SU-DHL-6 (cell line): ENCODE measurements around the gene HIF3A.

Experiments used
- EZH2phosphoT487 ChIP-seq: fragments of 200-600 bp; sonication (generic), shearing (Covaris generic); conservative IDR thresholded peaks from 2 replicates; pipeline ENCODE4 v1.6.1; 2018; ENCODE audit warnings: mild to moderate bottlenecking, antibody characterized with exemption, low read length, moderate library complexity, mixed read lengths
- TF ChIP-seq, protein P1 (sequence below): fragments of 200-600 bp; sonication (generic); IDR thresholded peaks from one replicate; pipeline ENCODE4 v1.5.1; 2017; ENCODE audit warnings: antibody characterized with exemption, mild to moderate bottlenecking, low read length, moderate library complexity; ENCODE audit not compliant: insufficient read depth, poor library complexity, severe bottlenecking

DNA sequence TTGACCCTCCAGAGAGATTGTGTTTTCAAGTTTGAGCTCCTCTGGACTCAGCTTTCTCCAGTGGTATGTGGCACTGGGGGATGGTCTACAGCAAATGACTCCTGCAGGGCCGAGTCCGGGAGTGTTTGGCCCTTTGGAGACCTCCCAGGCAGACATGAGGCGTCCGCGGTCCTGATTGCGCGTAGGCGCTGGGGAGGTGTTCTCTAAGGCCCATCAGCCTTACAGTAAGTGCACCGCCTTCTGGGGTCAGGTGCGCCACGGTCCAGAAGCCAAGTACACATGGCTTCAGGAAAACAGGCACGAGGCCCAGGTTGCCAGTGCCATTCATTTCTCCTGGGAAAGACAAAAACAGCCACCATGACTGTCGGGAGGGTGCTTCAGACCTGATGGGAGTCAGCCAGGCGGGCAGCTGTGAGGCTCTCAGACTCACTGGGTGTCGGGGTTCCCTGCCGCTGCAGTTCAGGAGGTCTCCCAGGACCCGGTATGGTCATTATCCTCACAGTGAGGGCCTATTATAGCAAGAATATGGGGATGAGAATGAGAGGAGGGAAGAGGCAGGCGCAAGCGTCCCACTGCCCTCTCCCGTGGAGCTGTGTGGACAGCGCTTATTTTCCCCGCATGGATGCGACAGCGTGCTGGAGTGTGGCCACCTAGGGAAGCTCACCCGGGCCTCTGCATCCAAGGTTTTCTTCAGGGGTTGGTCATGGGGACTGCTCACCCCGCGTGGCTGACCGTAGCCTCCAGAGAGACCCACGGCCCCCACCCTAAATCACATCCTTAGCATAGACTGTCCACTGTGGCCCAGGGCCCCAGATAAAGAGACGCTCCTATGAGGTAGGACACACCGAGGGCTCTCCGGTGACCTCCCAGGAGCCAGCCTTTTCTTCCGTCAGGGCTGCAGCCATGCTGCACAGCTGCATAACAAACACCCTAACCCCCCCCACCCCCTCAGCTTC is 94.7 kb downstream of the HIF3A start:
- TF ChIP-seq, protein P1, sequence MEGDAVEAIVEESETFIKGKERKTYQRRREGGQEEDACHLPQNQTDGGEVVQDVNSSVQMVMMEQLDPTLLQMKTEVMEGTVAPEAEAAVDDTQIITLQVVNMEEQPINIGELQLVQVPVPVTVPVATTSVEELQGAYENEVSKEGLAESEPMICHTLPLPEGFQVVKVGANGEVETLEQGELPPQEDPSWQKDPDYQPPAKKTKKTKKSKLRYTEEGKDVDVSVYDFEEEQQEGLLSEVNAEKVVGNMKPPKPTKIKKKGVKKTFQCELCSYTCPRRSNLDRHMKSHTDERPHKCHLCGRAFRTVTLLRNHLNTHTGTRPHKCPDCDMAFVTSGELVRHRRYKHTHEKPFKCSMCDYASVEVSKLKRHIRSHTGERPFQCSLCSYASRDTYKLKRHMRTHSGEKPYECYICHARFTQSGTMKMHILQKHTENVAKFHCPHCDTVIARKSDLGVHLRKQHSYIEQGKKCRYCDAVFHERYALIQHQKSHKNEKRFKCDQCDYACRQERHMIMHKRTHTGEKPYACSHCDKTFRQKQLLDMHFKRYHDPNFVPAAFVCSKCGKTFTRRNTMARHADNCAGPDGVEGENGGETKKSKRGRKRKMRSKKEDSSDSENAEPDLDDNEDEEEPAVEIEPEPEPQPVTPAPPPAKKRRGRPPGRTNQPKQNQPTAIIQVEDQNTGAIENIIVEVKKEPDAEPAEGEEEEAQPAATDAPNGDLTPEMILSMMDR: no peak
- no peak for TF ChIP-seq EZH2phosphoT487
